GM12878 (cell line): ENCODE data around the gene ZNF334. TPM values are rescaled to one million over a fixed set of nuclear protein-coding genes. Genes with fewer than 3 reads are reported as not detected.

ENCODE experiments used
- ATAC-seq: fragments of 200-7000 bp; cut with Tn5 transposase; 3 replicates; pipeline ENCODE4 v1.9.1; 2020; ENCODE audit warnings: mild to moderate bottlenecking, moderate library complexity
- BruUV-seq: library from RNA; stranded (reverse); fragments of 400-500 nt; replicated peaks from 2 replicates; lab custom pipeline; 2021; lab: Mats Ljungman, UMichigan
- CTCF ChIA-PET: fragments of 300-600 bp; sonication (Branson Sonifier 250); formaldehyde crosslinking; extraction: SDS; loops from one replicate; lab custom pipeline; 2021; ENCODE audit warnings: inconsistent platforms; lab: Yijun Ruan, JAX
- POLR2A ChIA-PET: fragments of 350-600 bp; formaldehyde crosslinking; extraction: SDS; loops from one replicate; lab custom pipeline; 2021; ENCODE audit warnings: inconsistent platforms; lab: Charles Lee
- RAD21 ChIA-PET: fragments of 300-600 bp; sonication (Branson Sonifier 250); formaldehyde crosslinking; loops from one replicate; lab custom pipeline; 2023; ENCODE audit warnings: antibody characterized with exemption; ENCODE audit not compliant: unreplicated experiment; lab: Charles Lee
- SMC1A ChIA-PET: fragments of 300-600 bp; sonication (Branson Sonifier 250); formaldehyde crosslinking; loops from one replicate; lab custom pipeline; 2023; ENCODE audit not compliant: unreplicated experiment, uncharacterized antibody; lab: Charles Lee
- DNase-seq: peaks from one replicate; pipeline ENCODE4 v3.0.0-alpha.2; 2011; ENCODE audit warnings: low read depth, low spot score
- FAIRE-seq: peaks from 3 replicates; lab custom pipeline; 2011; peaks lifted over from hg19 to GRCh38; lab: Jason Lieb, UNC
- H2AFZ ChIP-seq: 2 replicates; pipeline ENCODE4 v1.6.0; 2011; ENCODE audit warnings: low read depth, low read length, control low read depth; ENCODE audit not compliant: control insufficient read depth
- H3K27ac ChIP-seq: 2 replicates; pipeline ENCODE4 v1.5.1; 2011; ENCODE audit warnings: control low read depth; ENCODE audit not compliant: control insufficient read depth, insufficient read depth
- H3K27me3 ChIP-seq, 2 experiments: replicated peaks in 1 of 2; 2 replicates each; pipeline versions ENCODE4 v1.6.0 to v1.6.1; 2011; ENCODE audit warnings: low read length in 1 of 2; ENCODE audit not compliant: control insufficient read depth in 2 of 2, insufficient read depth in 2 of 2
- H3K36me3 ChIP-seq, 2 experiments: 2 replicates each; pipeline ENCODE4 v1.5.1; 2011; ENCODE audit warnings: low read length in 1 of 2; ENCODE audit not compliant: control insufficient read depth in 2 of 2, insufficient read depth in 2 of 2
- H3K4me1 ChIP-seq: 2 replicates; pipeline ENCODE4 v1.6.1; 2011; ENCODE audit warnings: mild to moderate bottlenecking, low read length, moderate library complexity, mixed read lengths; ENCODE audit not compliant: control insufficient read depth, insufficient read depth
- H3K4me2 ChIP-seq: 2 replicates; pipeline ENCODE4 v1.6.0; 2011; ENCODE audit warnings: control low read depth; ENCODE audit not compliant: control insufficient read depth, insufficient read depth
- H3K4me3 ChIP-seq: fragments of 200-600 bp; sonication (generic); 2 replicates; pipeline ENCODE4 v1.5.1; 2016
- H3K79me2 ChIP-seq: 2 replicates; pipeline ENCODE4 v1.6.0; 2011; ENCODE audit warnings: low read length; ENCODE audit not compliant: control insufficient read depth, insufficient read depth
- H3K9ac ChIP-seq: 2 replicates; pipeline ENCODE4 v1.8.0; 2011; ENCODE audit warnings: low read length, control low read depth, mixed read lengths; ENCODE audit not compliant: control insufficient read depth, insufficient read depth
- H3K9me3 ChIP-seq: replicated peaks from 3 replicates; pipeline ENCODE4 v1.5.1; 2011; ENCODE audit warnings: mild to moderate bottlenecking, low read length; ENCODE audit not compliant: control insufficient read depth, insufficient read depth
- H4K20me1 ChIP-seq: 2 replicates; pipeline ENCODE4 v1.6.0; 2011; ENCODE audit not compliant: control insufficient read depth, insufficient read depth
- ATF2 ChIP-seq: IDR thresholded peaks from 2 replicates; pipeline ENCODE4 v1.6.1; 2012; ENCODE audit warnings: low read length, inconsistent platforms
- CBX3 ChIP-seq: fragments of 200-600 bp; sonication (generic); IDR thresholded peaks from 2 replicates; pipeline ENCODE4 v1.6.1; 2016; ENCODE audit warnings: low read depth, borderline replicate concordance
- CREM ChIP-seq: IDR thresholded peaks from 2 replicates; pipeline ENCODE4 v1.6.1; 2014; ENCODE audit warnings: antibody characterized with exemption, low read depth
- EP300 ChIP-seq, 2 experiments: fragments of 150-350 bp in 1 of 2; IDR thresholded peaks; 2 replicates each; pipeline ENCODE4 v1.6.1; 2011 to 2012; ENCODE audit warnings: low read depth in 2 of 2, low read length in 2 of 2, borderline replicate concordance in 1 of 2, improper control_type of control experiment in 1 of 2, inconsistent platforms in 1 of 2; ENCODE audit not compliant: control insufficient read depth in 1 of 2
- IRF3 ChIP-seq: fragments of 450-650 bp; IDR thresholded peaks from 2 replicates; pipeline ENCODE4 v1.6.1; 2014; ENCODE audit warnings: mild to moderate bottlenecking
- NFYB ChIP-seq: IDR thresholded peaks from 2 replicates; pipeline ENCODE4 v1.6.1; 2011; ENCODE audit warnings: low read depth, mild to moderate bottlenecking, low read length, improper control_type of control experiment, moderate library complexity; ENCODE audit not compliant: insufficient read depth
- PBX3 ChIP-seq: IDR thresholded peaks from 2 replicates; pipeline ENCODE4 v1.6.1; 2011; ENCODE audit warnings: mild to moderate bottlenecking, low read depth, low read length, moderate library complexity; ENCODE audit not compliant: insufficient replicate concordance
- RAD21 ChIP-seq: IDR thresholded peaks from 2 replicates; pipeline ENCODE4 v1.6.1; 2011; ENCODE audit warnings: mild to moderate bottlenecking, low read depth, low read length, moderate library complexity; ENCODE audit not compliant: insufficient read depth
- RELA ChIP-seq: fragments of 450-650 bp; IDR thresholded peaks from 2 replicates; pipeline ENCODE4 v1.8.0; 2014; ENCODE audit warnings: borderline replicate concordance; ENCODE audit not compliant: partially characterized antibody
- SMAD5 ChIP-seq: IDR thresholded peaks from 2 replicates; pipeline ENCODE4 v1.6.1; 2016; ENCODE audit warnings: antibody characterized with exemption, low read depth
- YY1 ChIP-seq: IDR thresholded peaks from 2 replicates; pipeline ENCODE4 v1.6.1; 2011; ENCODE audit warnings: low read depth, mild to moderate bottlenecking, low read length
- WGBS: methylation state at CpG from one replicate; pipeline ENCODE4 v1.1.6; 2016; ENCODE audit warnings: low lambda C conversion rate; ENCODE audit not compliant: insufficient replicate concordance, insufficient coverage; ENCODE audit errors: missing lambda C conversion rate; 5-methylcytosine and 5-hydroxymethylcytosine counted together
- in situ Hi-C: fragments of 300-500 bp; cut with MboI; formaldehyde crosslinking; loops from 9 replicates; pipeline ENCODE4 v1.14.3; 2018; ENCODE audit warnings: mixed read lengths
- intact Hi-C: fragments of 100-400 bp; cut with micrococcal nuclease; formaldehyde crosslinking; loops from one replicate; pipeline ENCODE4 v1.14.2; 2022; ENCODE audit not compliant: unreplicated experiment
- polyA plus RNA-seq, 11 experiments: library from polyadenylated mRNA; depleted of rRNA in 4 of 11; unstranded in 6 of 11; stranded (reverse) in 5 of 11; fragments of >200 nt; fragmentation: Nextera tagmentation in 4 of 11; fragmentation: Illumina TruSeq in 1 of 11; extraction: Ambion mirVana in 4 of 11; extraction: Trizol in 1 of 11; gene quantifications; 1 replicate in 1 of 11; 2 replicates in 10 of 11; pipeline versions ENCODE4 v1.2.1 to v1.2.3, GENCODE V29; 2011 to 2016; ENCODE audit warnings: inconsistent platforms in 2 of 11, missing spikeins in 2 of 11, low read depth in 1 of 11
- total RNA-seq, 4 experiments: library from RNA; depleted of rRNA in 3 of 4; stranded (reverse); fragments of >200 nt in 3 of 4; fragmentation: Illumina TruSeq in 1 of 4; extraction: Trizol in 1 of 4; gene quantifications; 2 replicates each; pipeline versions ENCODE4 v1.2.1 to v1.2.3, GENCODE V29; 2013 to 2021
- TF ChIP-seq, protein P1 (sequence below): fragments of 450-650 bp; IDR thresholded peaks from 2 replicates; pipeline ENCODE4 v1.6.1; 2016; ENCODE audit warnings: mild to moderate bottlenecking, moderate library complexity, borderline replicate concordance

The ZNF334 gene
- total and polyA plus RNA-seq, 10 of the 15 experiments (the other 5 are each of a cell fraction or from before 2014, with no cell fraction given) = 0.08 to 2.0 (median 1.2) TPM

GRCh38 chr20:46544576-46544975 lies 31.2 kb upstream of the ZNF334 start (continued):
- TF ChIP-seq, protein P1, sequence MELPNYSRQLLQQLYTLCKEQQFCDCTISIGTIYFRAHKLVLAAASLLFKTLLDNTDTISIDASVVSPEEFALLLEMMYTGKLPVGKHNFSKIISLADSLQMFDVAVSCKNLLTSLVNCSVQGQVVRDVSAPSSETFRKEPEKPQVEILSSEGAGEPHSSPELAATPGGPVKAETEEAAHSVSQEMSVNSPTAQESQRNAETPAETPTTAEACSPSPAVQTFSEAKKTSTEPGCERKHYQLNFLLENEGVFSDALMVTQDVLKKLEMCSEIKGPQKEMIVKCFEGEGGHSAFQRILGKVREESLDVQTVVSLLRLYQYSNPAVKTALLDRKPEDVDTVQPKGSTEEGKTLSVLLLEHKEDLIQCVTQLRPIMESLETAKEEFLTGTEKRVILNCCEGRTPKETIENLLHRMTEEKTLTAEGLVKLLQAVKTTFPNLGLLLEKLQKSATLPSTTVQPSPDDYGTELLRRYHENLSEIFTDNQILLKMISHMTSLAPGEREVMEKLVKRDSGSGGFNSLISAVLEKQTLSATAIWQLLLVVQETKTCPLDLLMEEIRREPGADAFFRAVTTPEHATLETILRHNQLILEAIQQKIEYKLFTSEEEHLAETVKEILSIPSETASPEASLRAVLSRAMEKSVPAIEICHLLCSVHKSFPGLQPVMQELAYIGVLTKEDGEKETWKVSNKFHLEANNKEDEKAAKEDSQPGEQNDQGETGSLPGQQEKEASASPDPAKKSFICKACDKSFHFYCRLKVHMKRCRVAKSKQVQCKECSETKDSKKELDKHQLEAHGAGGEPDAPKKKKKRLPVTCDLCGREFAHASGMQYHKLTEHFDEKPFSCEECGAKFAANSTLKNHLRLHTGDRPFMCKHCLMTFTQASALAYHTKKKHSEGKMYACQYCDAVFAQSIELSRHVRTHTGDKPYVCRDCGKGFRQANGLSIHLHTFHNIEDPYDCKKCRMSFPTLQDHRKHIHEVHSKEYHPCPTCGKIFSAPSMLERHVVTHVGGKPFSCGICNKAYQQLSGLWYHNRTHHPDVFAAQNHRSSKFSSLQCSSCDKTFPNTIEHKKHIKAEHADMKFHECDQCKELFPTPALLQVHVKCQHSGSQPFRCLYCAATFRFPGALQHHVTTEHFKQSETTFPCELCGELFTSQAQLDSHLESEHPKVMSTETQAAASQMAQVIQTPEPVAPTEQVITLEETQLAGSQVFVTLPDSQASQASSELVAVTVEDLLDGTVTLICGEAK = peak; percentile 43; the same call in 1 of the 2 replicates
- no peak for TF ChIP-seq RELA
- TF ChIP-seq NFYB = no peak
- TF ChIP-seq RAD21 = peak; percentile 70
- TF ChIP-seq SMAD5 = no peak

DNA sequence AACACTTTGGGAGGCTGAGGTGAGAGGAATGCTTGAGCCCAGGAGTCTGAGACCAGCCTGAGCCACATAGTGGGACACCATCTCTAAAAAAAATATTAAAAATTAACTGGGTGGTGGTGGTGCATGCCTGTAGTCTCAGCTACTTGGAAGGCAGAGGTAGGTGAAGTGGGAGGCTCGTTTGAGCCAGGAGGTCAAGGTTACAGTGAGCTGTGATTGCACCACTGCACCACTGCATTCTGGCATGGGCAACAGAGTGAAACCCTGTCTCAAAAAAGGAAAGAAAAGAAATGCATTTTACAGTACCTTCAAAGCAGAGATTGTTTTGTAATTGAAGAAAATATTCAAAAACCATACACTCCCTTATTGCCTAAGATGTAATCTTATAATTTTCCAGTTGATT lies 30.6 kb upstream of the ZNF334 start:
- no peak overlapping the region for H2AFZ ChIP-seq
- H3K4me3 ChIP-seq = no peak overlapping the region
- FAIRE-seq (no peak), ATAC-seq (no peak), DNase-seq (no peak)
- 0 out of 4 replicates have a peak, but pooled peaks cover 0 to under 1% of the 10 kb centered on the region in 2 experiments for H3K27me3 ChIP-seq
- WGBS = 44% methylated on average over 1 of the region's 1 CpG
- intact Hi-C loops (loop anchor here (5.0 kb wide), 1 partner anchor 138 kb away; no protein-coding TSS in a partner anchor), in situ Hi-C loops (no loop called here)
- BruUV-seq = no TSS peak
- ChIA-PET POLR2A (no interaction called here), SMC1A (interaction anchor here (0.5 to 1.8 kb wide), 10 partner anchors 14 to 226 kb away, joined by 3 to 9 read pairs (median 4); partner anchors contain the start of gene TP53RK), CTCF (interaction anchor here (0.6 to 2.7 kb wide), 17 partner anchors 10 to 456 kb away, joined by 3 to 12 read pairs (median 4); partner anchors contain the start of gene TP53RK), RAD21 (interaction anchor here (1.2 to 1.7 kb wide), 5 partner anchors 18 to 142 kb away, joined by 3 to 19 read pairs (median 5); no protein-coding TSS in a partner anchor)
- no peaks in the 10 kb centered on the region for H3K36me3 ChIP-seq
- peaks cover 22% of the 10 kb centered on the region for H3K4me1 ChIP-seq
- H3K9ac ChIP-seq = no peak overlapping the region
- no peaks in the 10 kb centered on the region for H3K79me2 ChIP-seq
- H3K9me3 ChIP-seq = no peaks in the 10 kb centered on the region; the same call in 2 of the 3 replicates
- no peaks in the 10 kb centered on the region for H4K20me1 ChIP-seq
- H3K27ac ChIP-seq = no peak overlapping the region
- no peak overlapping the region for H3K4me2 ChIP-seq
- TF ChIP-seq CREM (no peak), IRF3 (no peak), EP300 (IDR thresholded peaks at IDR 0.05; ENCODE audit: borderline replicate concordance in 1 of 2, control insufficient read depth in 1 of 2, low read depth in 2 of 2, low read length in 2 of 2) (no peak), ATF2 (no peak), PBX3 (no peak), SMAD5 (no peak), CBX3 (no peak), YY1 (no peak)
